Activated CD4-positive, alpha-beta T cell treated with anti-CD3 and anti-CD28 coated beads for 36 hours (primary cell): Measurements from ENCODE around the gene CCDC14. TPM values are rescaled to one million over a fixed set of nuclear protein-coding genes. Genes with fewer than 3 reads are reported as not detected.

ENCODE experiments used
- ATAC-seq: fragments of 200-7000 bp; cut with Tn5 transposase; one replicate; pipeline ENCODE4 v1.10.0; 2021; ENCODE audit warnings: mild to moderate bottlenecking, moderate library complexity
- CTCF ChIA-PET: fragments of 350-600 bp; sonication (Branson Sonifier 250); formaldehyde crosslinking; loops from one replicate; lab custom pipeline; 2021; ENCODE audit warnings: antibody characterized with exemption; lab: Charles Lee
- POLR2A ChIA-PET: fragments of 350-600 bp; sonication (Branson Sonifier 250); formaldehyde crosslinking; loops from one replicate; lab custom pipeline; 2021; ENCODE audit warnings: antibody characterized with exemption, inconsistent platforms; lab: Charles Lee
- DNase-seq: peaks from one replicate; pipeline ENCODE4 v3.0.0-alpha.2; 2020
- H3K27ac Mint-ChIP-seq: one replicate; pipeline ENCODE4 v1.8.0; 2021; ENCODE audit warnings: mixed read lengths
- H3K27me3 Mint-ChIP-seq: one replicate; pipeline ENCODE4 v1.8.0; 2021; ENCODE audit warnings: mixed read lengths
- H3K36me3 Mint-ChIP-seq: one replicate; pipeline ENCODE4 v1.8.0; 2021; ENCODE audit warnings: low read depth, mixed read lengths
- H3K4me1 Mint-ChIP-seq: one replicate; pipeline ENCODE4 v1.8.0; 2021; ENCODE audit warnings: mixed read lengths
- H3K4me3 Mint-ChIP-seq: one replicate; pipeline ENCODE4 v1.8.0; 2021; ENCODE audit warnings: mild to moderate bottlenecking, moderate library complexity, mixed read lengths
- H3K9me3 Mint-ChIP-seq: one replicate; pipeline ENCODE4 v1.8.0; 2021; ENCODE audit warnings: low read depth, mixed read lengths
- intact Hi-C, 2 experiments: fragments of 100-400 bp; cut with DNase I in 1 of 2; cut with micrococcal nuclease in 1 of 2; formaldehyde crosslinking; loops; one replicate each; pipeline versions ENCODE4 v1.14.2 to v1.15.1; 2022 to 2024; cut with DNase I, micrococcal nuclease
- total RNA-seq, 2 experiments: library from RNA; stranded (reverse); gene quantifications; one replicate each; pipeline ENCODE4 v1.2.3, GENCODE V29; 2021

CCDC14 gene
- total RNA-seq, 2 experiments from 2014 or later, result 35.4 to 52.4 TPM

DNA sequence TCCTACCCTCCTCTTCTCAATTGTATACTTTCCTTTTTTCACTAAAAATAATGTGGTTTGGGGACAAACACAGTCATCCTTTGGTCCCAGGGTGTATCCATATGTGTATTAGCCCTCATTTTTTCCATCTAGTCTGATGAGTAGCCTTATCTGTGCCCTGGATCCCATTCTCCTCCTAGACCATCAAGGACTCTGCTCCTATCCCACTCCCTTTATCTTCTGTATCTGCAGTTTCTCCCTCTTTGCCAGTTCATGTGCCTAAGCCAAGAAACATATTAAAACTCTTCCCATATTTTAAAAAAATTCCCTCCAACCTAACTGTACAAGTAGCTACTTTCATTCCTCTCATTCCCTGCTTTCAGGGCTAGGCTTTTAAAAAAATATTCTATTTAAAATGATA is 25.2 kb downstream of the CCDC14 start:
- POLR2A ChIA-PET, result no interaction called here
- no peak overlapping the region for H3K27ac Mint-ChIP-seq
- H3K27me3 Mint-ChIP-seq, result no peaks in the 10 kb centered on the region
- CTCF ChIA-PET, result no interaction called here
- intact Hi-C loops, result no loop called here
- DNase-seq (no peak), ATAC-seq (no peak)
- H3K4me3 Mint-ChIP-seq, result no peak overlapping the region
- peaks cover 34% of the 10 kb centered on the region for H3K36me3 Mint-ChIP-seq
- H3K4me1 Mint-ChIP-seq, result no peaks in the 10 kb centered on the region
- no peaks in the 10 kb centered on the region for H3K9me3 Mint-ChIP-seq

DNA sequence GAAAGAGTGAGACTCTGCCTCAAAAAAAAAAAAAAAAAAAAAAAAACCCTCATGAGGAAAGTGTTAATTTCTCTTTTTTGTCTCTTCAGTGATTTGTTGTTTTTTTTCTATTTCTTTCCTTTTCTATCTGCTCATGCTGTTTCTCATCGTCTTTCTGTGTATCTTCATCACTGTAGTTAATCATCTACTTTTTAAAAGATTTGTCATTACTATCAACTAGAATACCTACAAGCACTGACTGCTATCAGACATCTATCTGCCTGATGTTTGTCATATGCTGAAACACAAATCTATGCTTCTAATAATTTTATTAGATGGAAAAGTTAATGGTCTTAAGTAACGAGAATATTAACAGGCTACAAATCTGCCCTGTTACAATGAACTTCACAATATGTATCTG is 26.8 kb downstream of the CCDC14 start:
- peaks cover 35% of the 10 kb centered on the region for H3K36me3 Mint-ChIP-seq
- DNase-seq (no peak), ATAC-seq (no peak)
- POLR2A ChIA-PET, result no interaction called here
- intact Hi-C loops, result no loop called here
- CTCF ChIA-PET, result no interaction called here
- no peaks in the 10 kb centered on the region for H3K27me3 Mint-ChIP-seq
- H3K9me3 Mint-ChIP-seq, result no peaks in the 10 kb centered on the region
- no peak overlapping the region for H3K4me3 Mint-ChIP-seq
- no peaks in the 10 kb centered on the region for H3K4me1 Mint-ChIP-seq
- H3K27ac Mint-ChIP-seq, result no peak overlapping the region

DNA sequence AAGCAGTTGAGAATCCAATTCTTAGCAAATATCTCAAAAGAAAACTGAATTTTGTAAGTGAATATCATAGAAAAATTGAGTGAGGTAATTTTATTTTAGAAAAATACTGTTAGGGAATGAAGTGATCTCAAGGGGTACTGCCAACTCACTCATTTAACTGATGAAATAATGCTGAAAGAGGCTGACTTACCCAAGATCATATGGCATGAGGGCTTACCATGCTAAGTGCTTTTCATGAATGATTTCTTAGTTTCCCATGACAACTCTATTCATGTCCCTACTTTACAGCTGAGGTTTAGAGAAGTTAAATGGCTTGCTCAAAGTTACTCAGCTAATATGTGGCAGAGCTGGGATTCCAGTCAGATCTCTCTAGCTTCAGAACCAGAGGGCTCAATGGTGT is 30.6 kb downstream of the CCDC14 start:
- ChIA-PET POLR2A (no interaction called here), CTCF (no interaction called here)
- DNase-seq (no peak), ATAC-seq (no peak)
- Mint-ChIP-seq H3K36me3 (peaks cover 46% of the 10 kb centered on the region), H3K27ac (no peak overlapping the region), H3K4me3 (no peak overlapping the region), H3K27me3 (no peaks in the 10 kb centered on the region), H3K9me3 (no peaks in the 10 kb centered on the region), H3K4me1 (no peaks in the 10 kb centered on the region)
- intact Hi-C loops, result no loop called here

DNA sequence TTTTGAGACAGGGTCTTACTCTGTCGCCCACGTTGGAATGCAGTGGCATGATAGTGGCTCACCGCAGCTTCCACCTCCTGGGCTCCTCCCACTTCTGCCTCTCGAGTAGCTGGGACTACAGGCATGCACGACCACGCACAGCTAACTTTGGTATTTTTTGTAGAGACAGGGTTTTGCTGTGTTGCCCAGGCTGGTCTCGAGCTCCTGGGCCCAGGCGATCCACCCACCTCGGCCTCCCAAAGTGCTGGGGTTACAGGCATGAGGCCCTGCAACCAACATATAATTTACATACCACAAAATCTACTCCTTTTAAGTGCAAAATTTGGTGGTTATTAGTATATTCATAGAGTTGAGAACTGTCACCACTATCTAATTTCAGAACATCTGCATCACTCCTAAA is 31.7 kb downstream of the CCDC14 start:
- H3K4me1 Mint-ChIP-seq, result no peaks in the 10 kb centered on the region
- ATAC-seq (no peak), DNase-seq (no peak)
- CTCF ChIA-PET, result no interaction called here
- POLR2A ChIA-PET, result no interaction called here
- H3K9me3 Mint-ChIP-seq, result peaks cover 3% of the 10 kb centered on the region
- H3K27me3 Mint-ChIP-seq, result no peaks in the 10 kb centered on the region
- peaks cover 52% of the 10 kb centered on the region for H3K36me3 Mint-ChIP-seq
- no peak overlapping the region for H3K4me3 Mint-ChIP-seq
- H3K27ac Mint-ChIP-seq, result no peak overlapping the region
- intact Hi-C loops, result no loop called here

DNA sequence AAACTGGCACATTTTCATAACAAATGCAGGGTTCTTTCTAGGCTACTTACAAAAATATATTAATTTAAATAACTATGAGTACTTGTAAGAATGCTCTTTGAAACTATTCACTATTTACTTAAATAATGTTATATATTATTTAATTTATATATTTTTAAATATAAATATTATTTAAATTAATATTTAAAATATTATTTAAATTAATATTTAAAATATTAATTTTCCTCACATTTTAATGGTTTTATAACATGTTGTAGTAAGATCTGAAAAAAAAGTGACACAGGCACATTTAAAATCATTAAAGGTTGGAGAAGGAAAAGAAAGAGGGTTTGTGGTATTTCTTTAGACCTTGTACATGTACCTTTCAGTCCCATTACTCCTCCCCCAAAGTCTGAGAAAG is 34.6 kb downstream of the CCDC14 start:
- Mint-ChIP-seq H3K27me3 (no peaks in the 10 kb centered on the region), H3K9me3 (peaks cover 23% of the 10 kb centered on the region), H3K36me3 (peaks cover 64% of the 10 kb centered on the region), H3K4me1 (no peaks in the 10 kb centered on the region), H3K4me3 (no peak overlapping the region), H3K27ac (no peak overlapping the region)
- no peak for DNase-seq
- intact Hi-C loops, result no loop called here
- ATAC-seq, result no peak
- POLR2A ChIA-PET, result no interaction called here
- CTCF ChIA-PET, result interaction anchor here (1.4 to 2.1 kb wide), 2 partner anchors 106 to 284 kb away, joined by 4 to 6 read pairs; partner anchors contain the start of gene KALRN

DNA sequence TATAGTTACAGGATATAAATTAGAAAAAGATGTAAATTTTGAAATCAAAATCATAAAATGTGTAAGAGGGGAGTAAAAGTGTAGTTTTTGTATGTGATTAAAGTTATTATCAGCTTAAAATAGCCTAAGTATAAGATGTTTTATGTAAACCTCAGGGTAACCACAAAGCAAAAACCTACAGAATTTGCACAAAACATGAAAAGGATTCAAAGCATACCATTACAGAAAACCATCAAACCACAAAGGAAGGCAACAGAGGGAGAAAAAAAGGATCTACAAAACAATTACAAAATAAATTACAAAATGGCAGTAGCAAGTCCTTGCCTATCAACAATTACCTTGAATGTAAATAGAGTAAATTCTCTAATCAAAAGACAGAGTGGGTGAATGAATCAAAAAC is 40.2 kb downstream of the CCDC14 start:
- intact Hi-C loops, result no loop called here
- ATAC-seq, result no peak
- POLR2A ChIA-PET, result no interaction called here
- Mint-ChIP-seq H3K27me3 (no peaks in the 10 kb centered on the region), H3K27ac (no peak overlapping the region), H3K9me3 (peaks cover 36% of the 10 kb centered on the region), H3K36me3 (peaks cover 75% of the 10 kb centered on the region), H3K4me3 (no peak overlapping the region), H3K4me1 (no peaks in the 10 kb centered on the region)
- CTCF ChIA-PET, result no interaction called here
- no peak for DNase-seq

DNA sequence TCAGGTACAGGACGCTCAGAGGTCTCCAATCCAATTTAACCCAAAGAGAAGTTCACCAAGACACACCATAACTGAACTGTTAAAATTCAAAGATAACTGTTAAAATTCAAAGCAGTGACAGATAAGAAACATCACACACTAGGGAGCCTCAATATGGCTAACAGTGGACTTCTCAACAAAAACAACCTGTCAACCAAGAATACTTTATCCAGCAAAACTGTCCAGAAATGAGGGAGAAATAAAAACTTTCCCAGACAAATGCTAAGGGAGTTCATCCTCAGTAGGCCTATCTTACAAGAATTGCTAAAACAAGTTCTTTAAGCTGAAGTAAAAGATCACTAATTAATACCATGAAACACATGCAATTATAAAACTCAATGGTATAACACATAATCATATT is 40.6 kb downstream of the CCDC14 start:
- no peaks in the 10 kb centered on the region for H3K27me3 Mint-ChIP-seq
- intact Hi-C loops, result no loop called here
- no peak overlapping the region for H3K27ac Mint-ChIP-seq
- ChIA-PET CTCF (no interaction called here), POLR2A (no interaction called here)
- peaks cover 72% of the 10 kb centered on the region for H3K36me3 Mint-ChIP-seq
- no peak overlapping the region for H3K4me3 Mint-ChIP-seq
- DNase-seq, result no peak
- ATAC-seq, result no peak
- peaks cover 36% of the 10 kb centered on the region for H3K9me3 Mint-ChIP-seq
- no peaks in the 10 kb centered on the region for H3K4me1 Mint-ChIP-seq

DNA sequence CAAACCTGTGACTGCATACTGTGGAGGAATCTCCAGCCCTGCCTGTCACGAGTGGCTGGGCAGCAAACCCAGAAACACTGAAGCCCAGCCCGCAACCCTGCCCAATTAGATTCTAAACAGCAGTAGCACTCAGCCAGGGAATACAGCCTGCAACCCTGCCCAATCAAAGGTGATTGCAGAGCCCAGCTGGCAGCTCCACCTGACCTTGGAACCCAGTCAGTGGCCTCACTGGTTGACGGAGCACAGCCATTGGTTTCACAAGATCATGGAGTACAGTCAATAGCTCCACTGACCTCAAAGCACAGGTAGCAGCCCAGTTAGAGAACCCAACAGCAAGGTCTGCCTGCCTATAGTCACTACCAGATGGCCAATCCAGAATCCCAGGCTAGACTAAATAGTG is 41.7 kb downstream of the CCDC14 start:
- H3K36me3 Mint-ChIP-seq, result peaks cover 71% of the 10 kb centered on the region
- H3K4me3 Mint-ChIP-seq, result no peak overlapping the region
- no peaks in the 10 kb centered on the region for H3K4me1 Mint-ChIP-seq
- H3K9me3 Mint-ChIP-seq, result peaks cover 34% of the 10 kb centered on the region
- H3K27ac Mint-ChIP-seq, result no peak overlapping the region
- ChIA-PET POLR2A (no interaction called here), CTCF (interaction anchor here (0.7 kb wide), 1 partner anchor 22 kb away, joined by 3 read pairs; no protein-coding TSS in a partner anchor)
- intact Hi-C loops, result no loop called here
- H3K27me3 Mint-ChIP-seq, result no peaks in the 10 kb centered on the region
- DNase-seq, result no peak
- ATAC-seq, result no peak

DNA sequence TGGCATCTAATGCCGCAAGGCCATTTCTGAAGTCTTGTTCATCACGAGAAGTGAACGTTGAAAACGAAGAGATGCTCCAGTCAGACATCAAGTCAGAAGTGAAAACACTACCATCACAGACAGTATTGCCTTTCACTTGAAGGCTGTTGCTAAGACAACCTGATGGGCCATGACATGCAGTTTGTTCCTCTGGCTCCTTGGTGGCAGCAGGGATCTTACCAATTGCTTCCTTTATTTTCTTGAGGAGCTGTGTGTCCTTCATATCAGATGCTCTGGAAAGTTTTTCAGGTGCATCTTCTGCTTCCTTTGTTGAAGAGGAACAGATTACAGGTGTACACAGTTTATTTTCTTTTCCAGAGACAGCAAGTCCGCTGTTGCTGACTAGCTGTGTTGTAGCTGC is 46.2 kb downstream of the CCDC14 start:
- CTCF ChIA-PET, result interaction anchor here (0.6 to 1.2 kb wide), 2 partner anchors 13 to 118 kb away, joined by 3 read pairs; no protein-coding TSS in a partner anchor

DNA sequence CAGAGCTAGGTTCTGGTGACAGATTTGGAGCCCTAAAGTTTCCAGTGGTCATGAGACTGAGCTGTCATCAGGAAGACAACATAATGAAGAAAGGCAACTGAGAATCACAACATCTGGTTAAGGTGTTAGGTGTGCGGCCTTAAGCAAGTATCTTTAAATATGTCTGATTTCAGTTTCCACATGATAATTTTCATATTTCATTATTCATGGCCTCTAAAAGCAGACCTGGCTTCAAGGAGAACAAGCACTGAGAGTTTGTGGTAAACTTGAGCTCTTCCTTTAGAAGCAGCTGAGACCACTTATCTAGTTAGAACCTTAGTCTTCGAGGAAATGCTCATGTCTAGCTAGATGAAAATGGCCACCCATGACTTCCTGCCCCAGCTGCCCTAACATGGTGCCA is 51.2 kb downstream of the CCDC14 start:
- CTCF ChIA-PET, result interaction anchor here (1.1 kb wide), 1 partner anchor 12 kb away, joined by 3 read pairs; no protein-coding TSS in a partner anchor

More for the DNA sequence above, 46.2 kb downstream of the CCDC14 start:
- Mint-ChIP-seq H3K4me3 (no peak overlapping the region), H3K27ac (no peak overlapping the region), H3K4me1 (no peaks in the 10 kb centered on the region), H3K27me3 (no peaks in the 10 kb centered on the region), H3K9me3 (no peaks in the 10 kb centered on the region), H3K36me3 (peaks cover 27% of the 10 kb centered on the region)
- DNase-seq, result no peak
- no peak for ATAC-seq
- POLR2A ChIA-PET, result no interaction called here
- intact Hi-C loops, result no loop called here

DNA sequence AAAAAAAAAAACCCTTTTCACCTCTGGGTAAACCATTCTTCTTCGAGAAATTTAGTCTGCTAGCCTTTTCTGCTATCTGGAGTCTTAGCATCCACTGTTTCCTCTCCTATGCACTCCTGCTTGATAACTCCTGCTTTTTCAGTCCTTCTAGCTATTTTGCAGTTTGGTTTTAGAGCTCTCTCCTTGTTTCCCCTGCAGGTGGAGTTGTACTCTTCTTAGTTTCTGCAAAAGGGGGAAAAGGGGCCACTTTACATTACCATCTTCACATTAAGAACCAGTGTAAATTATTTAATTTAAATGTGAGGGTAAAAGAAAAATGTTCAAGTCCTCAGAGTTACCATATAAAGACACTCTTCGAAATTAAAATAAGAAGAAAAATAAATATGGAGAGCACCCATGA is 53.3 kb downstream of the CCDC14 start:
- Mint-ChIP-seq H3K27ac (no peak overlapping the region), H3K9me3 (no peaks in the 10 kb centered on the region), H3K4me3 (no peak overlapping the region), H3K36me3 (no peaks in the 10 kb centered on the region), H3K27me3 (peaks cover 1% of the 10 kb centered on the region), H3K4me1 (no peaks in the 10 kb centered on the region)
- DNase-seq (no peak), ATAC-seq (no peak)
- POLR2A ChIA-PET, result interaction anchor here (0.6 kb wide), 1 partner anchor 1335 kb away, joined by 4 read pairs; no protein-coding TSS in a partner anchor
- intact Hi-C loops, result no loop called here
- CTCF ChIA-PET, result interaction anchor here (0.7 kb wide), 1 partner anchor 1092 kb away, joined by 3 read pairs; no protein-coding TSS in a partner anchor

More for the DNA sequence above, 51.2 kb downstream of the CCDC14 start:
- Mint-ChIP-seq H3K27ac (no peak overlapping the region), H3K4me3 (no peak overlapping the region), H3K36me3 (peaks cover 1% of the 10 kb centered on the region), H3K27me3 (peaks cover 1% of the 10 kb centered on the region), H3K9me3 (no peaks in the 10 kb centered on the region), H3K4me1 (no peaks in the 10 kb centered on the region)
- DNase-seq (no peak), ATAC-seq (no peak)
- intact Hi-C loops, result no loop called here
- POLR2A ChIA-PET, result no interaction called here

DNA sequence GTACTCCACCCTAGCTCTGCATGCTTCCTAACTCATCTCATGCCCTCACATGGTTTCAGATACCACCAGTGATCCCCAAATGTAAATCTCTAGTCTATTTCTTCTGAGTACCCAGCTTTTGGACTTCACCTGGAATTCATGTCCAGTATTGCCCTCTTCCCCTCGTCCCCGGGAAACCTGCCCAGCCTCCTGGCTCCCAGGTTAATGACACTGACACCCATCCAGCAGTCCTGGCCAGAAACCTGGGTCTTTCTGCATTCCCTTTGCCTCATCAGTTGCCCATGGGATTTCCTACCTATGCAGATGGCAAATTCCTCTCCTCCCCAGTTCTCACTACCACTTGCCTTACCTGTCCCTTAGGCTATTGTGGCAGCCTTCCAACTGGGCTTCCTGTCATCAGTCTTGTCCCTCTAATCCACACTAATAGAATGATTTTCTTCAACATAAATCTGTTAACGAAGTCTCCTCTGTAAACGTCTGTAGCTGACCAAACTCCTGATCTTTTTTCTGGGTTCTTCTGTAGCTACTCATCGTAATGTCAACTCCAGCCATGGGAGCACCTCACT is 61.6 kb downstream of the CCDC14 start:
- no peaks in the 10 kb centered on the region for H3K4me1 Mint-ChIP-seq
- POLR2A ChIA-PET, result no interaction called here
- no peaks in the 10 kb centered on the region for H3K9me3 Mint-ChIP-seq
- peaks cover 2% of the 10 kb centered on the region for H3K27me3 Mint-ChIP-seq
- H3K4me3 Mint-ChIP-seq, result no peak overlapping the region
- intact Hi-C loops, result no loop called here
- no peak for ATAC-seq
- CTCF ChIA-PET, result interaction anchor here (0.6 kb wide), 1 partner anchor 44 kb away, joined by 3 read pairs; no protein-coding TSS in a partner anchor
- DNase-seq, result no peak
- H3K27ac Mint-ChIP-seq, result no peak overlapping the region
- no peaks in the 10 kb centered on the region for H3K36me3 Mint-ChIP-seq
